WTC11 (cell line): ENCODE measurements around the gene DNMT3A. TPM values are rescaled to one million over a fixed set of nuclear protein-coding genes. Genes with fewer than 3 reads are reported as not detected.

Experiments
- ATAC-seq: fragments of 200-7000 bp; cut with Tn5 transposase; 2 replicates; pipeline ENCODE4 v1.10.0; 2021; ENCODE audit warnings: mild to moderate bottlenecking, moderate library complexity
- CTCF ChIA-PET: fragments of 300-600 bp; sonication (Branson Sonifier 250); formaldehyde crosslinking; loops from one replicate; lab custom pipeline; 2021; ENCODE audit warnings: antibody characterized with exemption; lab: Charles Lee
- POLR2A ChIA-PET: fragments of 350-600 bp; sonication (Branson Sonifier 250); formaldehyde crosslinking; loops from one replicate; lab custom pipeline; 2021; ENCODE audit warnings: antibody characterized with exemption; lab: Charles Lee
- DNase-seq: peaks from one replicate; pipeline ENCODE4 v3.0.0; 2021; ENCODE audit warnings: low spot score
- H3K27ac Mint-ChIP-seq: 2 replicates; pipeline ENCODE4 v1.8.0; 2021; ENCODE audit warnings: mixed read lengths
- H3K27me3 Mint-ChIP-seq: 2 replicates; pipeline ENCODE4 v1.8.0; 2021; ENCODE audit warnings: low read depth, mild to moderate bottlenecking, moderate library complexity, mixed read lengths
- H3K36me3 Mint-ChIP-seq: 2 replicates; pipeline ENCODE4 v1.8.0; 2021; ENCODE audit warnings: mixed read lengths
- H3K4me1 Mint-ChIP-seq: 2 replicates; pipeline ENCODE4 v1.8.0; 2022; ENCODE audit warnings: mixed read lengths
- H3K4me3 Mint-ChIP-seq: 2 replicates; pipeline ENCODE4 v1.8.0; 2021; ENCODE audit warnings: mild to moderate bottlenecking, moderate library complexity, mixed read lengths
- H3K9me3 Mint-ChIP-seq: 2 replicates; pipeline ENCODE4 v1.8.0; 2021; ENCODE audit warnings: mixed read lengths
- CBFB ChIP-seq: sonication (generic); formaldehyde crosslinking; IDR thresholded peaks from 2 replicates; pipeline ENCODE4 v1.8.1; 2022; ENCODE audit warnings: mild to moderate bottlenecking, low read depth, missing genetic modification reagents
- CREB1 ChIP-seq: sonication (generic); formaldehyde crosslinking; IDR thresholded peaks from 2 replicates; pipeline ENCODE4 v1.8.0; 2023; ENCODE audit warnings: mild to moderate bottlenecking, missing genetic modification reagents
- JAZF1 ChIP-seq: fragments of 250-450 bp; sonication (Bioruptor Pico); IDR thresholded peaks from 2 replicates; pipeline ENCODE4 v1.9.0; 2021; ENCODE audit warnings: moderate library complexity, mild to moderate bottlenecking, inconsistent platforms
- JUN ChIP-seq: sonication (generic); formaldehyde crosslinking; IDR thresholded peaks from 2 replicates; pipeline ENCODE4 v1.8.0; 2023; ENCODE audit warnings: mild to moderate bottlenecking, missing genetic modification reagents
- KAT7 ChIP-seq: sonication (generic); formaldehyde crosslinking; IDR thresholded peaks from 2 replicates; pipeline ENCODE4 v1.8.1; 2023; ENCODE audit warnings: missing genetic modification reagents, mild to moderate bottlenecking, borderline replicate concordance
- NFATC4 ChIP-seq: fragments of 250-450 bp; sonication (Bioruptor Pico); IDR thresholded peaks from 2 replicates; pipeline ENCODE4 v1.9.0; 2021; ENCODE audit warnings: mild to moderate bottlenecking
- NFE2L1 ChIP-seq: sonication (generic); formaldehyde crosslinking; IDR thresholded peaks from 2 replicates; pipeline ENCODE4 v1.8.1; 2023; ENCODE audit warnings: missing genetic modification reagents
- NR1H2 ChIP-seq: sonication (generic); formaldehyde crosslinking; IDR thresholded peaks from 2 replicates; pipeline ENCODE4 v1.9.0; 2021; ENCODE audit warnings: mild to moderate bottlenecking, moderate library complexity, missing genetic modification reagents
- NR2C2 ChIP-seq: sonication (generic); formaldehyde crosslinking; IDR thresholded peaks from 2 replicates; pipeline ENCODE4 v1.8.0; 2022; ENCODE audit warnings: mild to moderate bottlenecking, missing genetic modification reagents
- RORB ChIP-seq: fragments of 250-450 bp; sonication (Bioruptor Pico); IDR thresholded peaks from 2 replicates; pipeline ENCODE4 v1.9.0; 2021; ENCODE audit warnings: mild to moderate bottlenecking
- SP1 ChIP-seq: sonication (generic); formaldehyde crosslinking; conservative IDR thresholded peaks from 2 replicates; pipeline ENCODE4 v1.8.1; 2022; ENCODE audit warnings: missing genetic modification reagents
- TCF7 ChIP-seq: sonication (generic); formaldehyde crosslinking; IDR thresholded peaks from 2 replicates; pipeline ENCODE4 v1.8.0; 2022; ENCODE audit warnings: mild to moderate bottlenecking, low read depth, missing genetic modification reagents, moderate library complexity
- TP53 ChIP-seq: sonication (generic); formaldehyde crosslinking; IDR thresholded peaks from 2 replicates; pipeline ENCODE4 v1.8.1; 2023; ENCODE audit warnings: mild to moderate bottlenecking, missing genetic modification reagents
- ZBTB21 ChIP-seq: sonication (generic); formaldehyde crosslinking; IDR thresholded peaks from 2 replicates; pipeline ENCODE4 v1.8.1; 2023; ENCODE audit warnings: mild to moderate bottlenecking, missing genetic modification reagents, borderline replicate concordance
- ZNF263 ChIP-seq: sonication (generic); formaldehyde crosslinking; IDR thresholded peaks from 2 replicates; pipeline ENCODE4 v1.8.1; 2022; ENCODE audit warnings: low read depth, mild to moderate bottlenecking, moderate library complexity, missing genetic modification reagents
- ZNF532 ChIP-seq: fragments of 250-450 bp; sonication (Bioruptor Pico); IDR thresholded peaks from 2 replicates; pipeline ENCODE4 v1.9.0; 2021; ENCODE audit warnings: mild to moderate bottlenecking, borderline replicate concordance
- total RNA-seq: library from RNA; stranded (reverse); gene quantifications from 3 replicates; pipeline ENCODE4 v1.2.3, GENCODE V29; 2021
- TF ChIP-seq, protein P1 (sequence below): fragments of 250-450 bp; sonication (Bioruptor Pico); IDR thresholded peaks from 2 replicates; pipeline ENCODE4 v1.9.0; 2021; ENCODE audit warnings: mild to moderate bottlenecking
- TF ChIP-seq, protein P2 (sequence below): sonication (generic); formaldehyde crosslinking; IDR thresholded peaks from 2 replicates; pipeline ENCODE4 v1.8.0; 2022; ENCODE audit warnings: mild to moderate bottlenecking, missing genetic modification reagents
- TF ChIP-seq, protein P3 (sequence below): fragments of 250-450 bp; sonication (Bioruptor Pico); IDR thresholded peaks from 2 replicates; pipeline ENCODE4 v2.1.2; 2022; ENCODE audit warnings: mild to moderate bottlenecking, moderate library complexity
- TF ChIP-seq, protein P4 (sequence below): sonication (generic); formaldehyde crosslinking; IDR thresholded peaks from 2 replicates; pipeline ENCODE4 v1.8.1; 2023; ENCODE audit warnings: mild to moderate bottlenecking, missing genetic modification reagents, borderline replicate concordance

The DNMT3A gene
- total RNA-seq, 1 experiment from 2014 or later = 154 TPM

DNA sequence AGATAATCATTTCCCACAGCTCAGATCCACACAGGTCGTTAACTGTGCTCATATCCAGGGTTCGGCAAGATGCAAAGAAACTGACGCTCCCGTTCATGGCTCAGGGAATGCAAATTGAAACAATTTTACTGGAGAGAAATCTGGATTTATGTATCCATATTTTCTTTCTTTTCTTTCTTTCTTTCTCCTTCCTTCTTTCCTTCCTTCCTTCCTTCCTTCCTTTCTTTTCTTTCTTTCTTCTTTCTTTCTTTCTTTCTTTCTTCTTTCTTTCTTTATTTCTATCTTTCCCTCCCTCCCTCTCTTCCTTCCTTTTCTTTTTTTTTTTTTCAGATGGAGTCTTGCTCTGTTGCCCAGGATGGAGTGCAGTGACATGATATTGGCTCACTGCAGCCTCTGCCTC, 153.3 kb downstream of the DNMT3A start (continued):
- no peak for TF ChIP-seq ZBTB21 (CRISPR knock-in tag)
- no peak for TF ChIP-seq NR2C2
- TF ChIP-seq NFE2L1 = no peak
- no peak for TF ChIP-seq CBFB (CRISPR knock-in tag)
- TF ChIP-seq ZNF263 = no peak
- no peak for TF ChIP-seq KAT7
- no peak for TF ChIP-seq JUN (CRISPR knock-in tag)
- TF ChIP-seq, protein P1, sequence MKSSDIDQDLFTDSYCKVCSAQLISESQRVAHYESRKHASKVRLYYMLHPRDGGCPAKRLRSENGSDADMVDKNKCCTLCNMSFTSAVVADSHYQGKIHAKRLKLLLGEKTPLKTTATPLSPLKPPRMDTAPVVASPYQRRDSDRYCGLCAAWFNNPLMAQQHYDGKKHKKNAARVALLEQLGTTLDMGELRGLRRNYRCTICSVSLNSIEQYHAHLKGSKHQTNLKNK (CRISPR knock-in tag) = no peak
- TF ChIP-seq SP1 = no peak
- TF ChIP-seq, all 79 proteins: peak for 0

- Mint-ChIP-seq H3K4me1 (peaks cover 9% of the 10 kb centered on the region), H3K9me3 (no peaks in the 10 kb centered on the region), H3K36me3 (no peaks in the 10 kb centered on the region), H3K4me3 (no peak overlapping the region), H3K27ac (peak overlapping the region; percentile 25; the same call in 1 of the 2 replicates), H3K27me3 (no peaks in the 10 kb centered on the region; the same call in 1 of the 2 replicates)
- ATAC-seq (no peak), DNase-seq (no peak)
- CTCF ChIA-PET = interaction anchor here (0.6 to 0.7 kb wide), 2 partner anchors 9 to 22 kb away, joined by 3 to 4 read pairs; no protein-coding TSS in a partner anchor
- POLR2A ChIA-PET = no interaction called here
- TF ChIP-seq, protein P2, sequence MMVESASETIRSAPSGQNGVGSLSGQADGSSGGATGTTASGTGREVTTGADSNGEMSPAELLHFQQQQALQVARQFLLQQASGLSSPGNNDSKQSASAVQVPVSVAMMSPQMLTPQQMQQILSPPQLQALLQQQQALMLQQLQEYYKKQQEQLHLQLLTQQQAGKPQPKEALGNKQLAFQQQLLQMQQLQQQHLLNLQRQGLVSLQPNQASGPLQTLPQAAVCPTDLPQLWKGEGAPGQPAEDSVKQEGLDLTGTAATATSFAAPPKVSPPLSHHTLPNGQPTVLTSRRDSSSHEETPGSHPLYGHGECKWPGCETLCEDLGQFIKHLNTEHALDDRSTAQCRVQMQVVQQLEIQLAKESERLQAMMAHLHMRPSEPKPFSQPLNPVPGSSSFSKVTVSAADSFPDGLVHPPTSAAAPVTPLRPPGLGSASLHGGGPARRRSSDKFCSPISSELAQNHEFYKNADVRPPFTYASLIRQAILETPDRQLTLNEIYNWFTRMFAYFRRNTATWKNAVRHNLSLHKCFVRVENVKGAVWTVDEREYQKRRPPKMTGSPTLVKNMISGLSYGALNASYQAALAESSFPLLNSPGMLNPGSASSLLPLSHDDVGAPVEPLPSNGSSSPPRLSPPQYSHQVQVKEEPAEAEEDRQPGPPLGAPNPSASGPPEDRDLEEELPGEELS = no peak
- TF ChIP-seq TP53 (CRISPR knock-in tag) = no peak
- TF ChIP-seq, protein P3, sequence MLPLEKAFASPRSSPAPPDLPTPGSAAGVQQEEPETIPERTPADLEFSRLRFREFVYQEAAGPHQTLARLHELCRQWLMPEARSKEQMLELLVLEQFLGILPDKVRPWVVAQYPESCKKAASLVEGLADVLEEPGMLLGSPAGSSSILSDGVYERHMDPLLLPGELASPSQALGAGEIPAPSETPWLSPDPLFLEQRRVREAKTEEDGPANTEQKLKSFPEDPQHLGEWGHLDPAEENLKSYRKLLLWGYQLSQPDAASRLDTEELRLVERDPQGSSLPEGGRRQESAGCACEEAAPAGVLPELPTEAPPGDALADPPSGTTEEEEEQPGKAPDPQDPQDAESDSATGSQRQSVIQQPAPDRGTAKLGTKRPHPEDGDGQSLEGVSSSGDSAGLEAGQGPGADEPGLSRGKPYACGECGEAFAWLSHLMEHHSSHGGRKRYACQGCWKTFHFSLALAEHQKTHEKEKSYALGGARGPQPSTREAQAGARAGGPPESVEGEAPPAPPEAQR = no peak
- TF ChIP-seq JAZF1 (CRISPR knock-in tag) = no peak
- TF ChIP-seq ZNF532 (CRISPR knock-in tag) = no peak
Observed at GRCh38 chr2:25187729-25188350, 153.9 kb downstream of the DNMT3A start.

GRCh38 chr2:25184254-25184653, 157.5 kb downstream of the DNMT3A start:
- DNase-seq (no peak), ATAC-seq (no peak)
- Mint-ChIP-seq H3K4me3 (no peak overlapping the region), H3K4me1 (peaks cover 5% of the 10 kb centered on the region), H3K9me3 (peaks cover 5% of the 10 kb centered on the region), H3K36me3 (0 out of 2 replicates have a peak, but pooled peaks cover 2% of the 10 kb centered on the region), H3K27ac (no peak overlapping the region; the same call in 1 of the 2 replicates), H3K27me3 (no peaks in the 10 kb centered on the region; the same call in 1 of the 2 replicates)
- CTCF ChIA-PET = interaction anchor here (0.6 to 1.0 kb wide), 2 partner anchors 44 to 143 kb away, joined by 3 read pairs; no protein-coding TSS in a partner anchor
- POLR2A ChIA-PET = no interaction called here
- TF ChIP-seq NFATC4 (no peak), SP1 (no peak), KAT7 (no peak), RORB (no peak), CREB1 (CRISPR knock-in tag) (no peak), TCF7 (CRISPR knock-in tag) (no peak), NR1H2 (CRISPR knock-in tag) (no peak)
- TF ChIP-seq, protein P4, sequence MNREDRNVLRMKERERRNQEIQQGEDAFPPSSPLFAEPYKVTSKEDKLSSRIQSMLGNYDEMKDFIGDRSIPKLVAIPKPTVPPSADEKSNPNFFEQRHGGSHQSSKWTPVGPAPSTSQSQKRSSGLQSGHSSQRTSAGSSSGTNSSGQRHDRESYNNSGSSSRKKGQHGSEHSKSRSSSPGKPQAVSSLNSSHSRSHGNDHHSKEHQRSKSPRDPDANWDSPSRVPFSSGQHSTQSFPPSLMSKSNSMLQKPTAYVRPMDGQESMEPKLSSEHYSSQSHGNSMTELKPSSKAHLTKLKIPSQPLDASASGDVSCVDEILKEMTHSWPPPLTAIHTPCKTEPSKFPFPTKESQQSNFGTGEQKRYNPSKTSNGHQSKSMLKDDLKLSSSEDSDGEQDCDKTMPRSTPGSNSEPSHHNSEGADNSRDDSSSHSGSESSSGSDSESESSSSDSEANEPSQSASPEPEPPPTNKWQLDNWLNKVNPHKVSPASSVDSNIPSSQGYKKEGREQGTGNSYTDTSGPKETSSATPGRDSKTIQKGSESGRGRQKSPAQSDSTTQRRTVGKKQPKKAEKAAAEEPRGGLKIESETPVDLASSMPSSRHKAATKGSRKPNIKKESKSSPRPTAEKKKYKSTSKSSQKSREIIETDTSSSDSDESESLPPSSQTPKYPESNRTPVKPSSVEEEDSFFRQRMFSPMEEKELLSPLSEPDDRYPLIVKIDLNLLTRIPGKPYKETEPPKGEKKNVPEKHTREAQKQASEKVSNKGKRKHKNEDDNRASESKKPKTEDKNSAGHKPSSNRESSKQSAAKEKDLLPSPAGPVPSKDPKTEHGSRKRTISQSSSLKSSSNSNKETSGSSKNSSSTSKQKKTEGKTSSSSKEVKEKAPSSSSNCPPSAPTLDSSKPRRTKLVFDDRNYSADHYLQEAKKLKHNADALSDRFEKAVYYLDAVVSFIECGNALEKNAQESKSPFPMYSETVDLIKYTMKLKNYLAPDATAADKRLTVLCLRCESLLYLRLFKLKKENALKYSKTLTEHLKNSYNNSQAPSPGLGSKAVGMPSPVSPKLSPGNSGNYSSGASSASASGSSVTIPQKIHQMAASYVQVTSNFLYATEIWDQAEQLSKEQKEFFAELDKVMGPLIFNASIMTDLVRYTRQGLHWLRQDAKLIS (CRISPR knock-in tag) = no peak
- TF ChIP-seq, protein P2 = no peak
